Measurements from ENCODE around the gene NAGA.

NAGA gene

DNA sequence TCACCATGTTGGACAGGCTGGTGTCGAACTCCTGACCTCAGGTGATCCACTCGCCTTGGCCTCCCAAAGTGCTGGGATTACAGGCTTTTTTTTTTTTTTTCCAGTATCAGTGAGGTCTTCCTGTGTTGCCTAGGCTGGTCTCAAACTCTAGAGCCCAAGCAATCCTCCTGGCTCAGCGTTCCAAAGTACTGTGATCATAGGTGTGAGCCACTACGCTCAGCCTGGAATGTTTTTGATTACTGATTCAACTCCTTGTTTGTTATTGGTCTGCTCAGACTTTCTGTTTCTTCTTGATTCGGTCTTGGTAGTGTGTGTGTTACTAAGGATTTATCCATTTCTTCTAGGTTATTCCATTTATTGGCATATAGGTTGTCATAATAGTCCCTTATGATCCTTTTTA, 31.3 kb downstream of the NAGA start:
- DNase-seq (ENCODE audit: low read depth, low spot score) = no peak

DNA sequence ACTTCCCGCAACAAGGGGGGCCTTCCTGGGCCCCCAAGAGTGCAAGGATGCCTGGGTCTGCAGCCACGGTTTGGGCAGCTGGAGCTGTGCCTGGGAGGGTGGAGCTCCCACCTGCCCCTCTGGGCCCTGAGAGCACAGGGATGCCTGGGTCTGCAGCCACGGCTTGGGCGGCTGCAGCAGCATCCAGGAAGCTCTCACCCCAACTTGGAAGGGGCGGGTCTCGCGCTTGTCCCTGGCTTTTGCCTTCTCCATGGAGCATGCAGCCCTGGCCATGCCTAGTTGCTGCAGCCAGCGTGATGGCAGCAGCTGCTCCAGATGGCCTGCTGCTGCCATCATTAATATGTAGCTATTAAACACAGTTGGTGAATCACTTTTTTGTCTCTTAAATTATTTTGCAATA, 35.4 kb downstream of the NAGA start:
- no peak for DNase-seq (ENCODE audit: low read depth, low spot score)

DNA sequence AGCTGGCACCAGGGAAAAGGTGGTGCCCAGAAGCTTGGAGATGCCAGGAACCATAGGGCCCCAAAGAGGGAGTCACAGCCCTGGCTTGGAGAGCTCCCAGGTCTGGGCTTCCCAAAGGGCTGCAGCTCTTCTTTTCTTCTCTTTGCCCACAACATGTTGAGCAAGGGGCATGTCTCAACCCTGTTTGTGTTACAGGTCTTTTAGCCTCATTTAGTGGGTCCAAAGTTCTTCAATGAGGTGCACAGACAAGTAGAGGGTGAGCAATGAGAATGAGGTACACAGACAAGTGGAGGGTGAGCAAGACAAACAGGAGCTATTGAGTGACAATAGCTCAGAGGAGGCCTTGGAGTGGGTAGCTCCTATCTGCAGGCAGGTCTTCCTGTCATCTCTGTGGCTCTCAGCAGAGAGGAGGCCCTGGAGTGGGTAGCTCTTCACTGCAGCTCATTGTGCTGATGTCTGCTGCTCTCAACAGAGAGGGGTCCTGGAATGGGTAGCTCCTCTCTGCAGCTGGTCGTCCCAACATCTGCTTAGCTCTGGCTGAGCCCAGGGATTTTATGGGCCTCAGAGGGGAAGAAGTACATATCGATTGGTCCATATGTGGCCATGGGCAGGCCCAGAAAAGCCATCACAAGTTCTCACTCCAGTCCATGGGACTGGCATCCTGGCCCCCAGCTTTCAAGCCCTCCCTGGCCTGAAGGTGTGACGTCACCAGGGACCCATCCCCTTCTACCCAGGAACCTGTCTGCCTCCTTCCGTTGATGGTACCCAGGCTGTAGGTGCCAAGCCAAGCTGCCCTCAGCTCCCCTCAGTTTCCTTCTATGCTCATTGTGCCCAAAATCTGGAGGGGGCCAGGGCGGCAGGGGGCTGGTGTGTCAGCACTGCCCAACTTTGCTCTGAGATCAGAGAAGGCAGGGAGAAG, 37.1 kb downstream of the NAGA start:
- DNase-seq (ENCODE audit: low read depth, low spot score) = no peak

DNA sequence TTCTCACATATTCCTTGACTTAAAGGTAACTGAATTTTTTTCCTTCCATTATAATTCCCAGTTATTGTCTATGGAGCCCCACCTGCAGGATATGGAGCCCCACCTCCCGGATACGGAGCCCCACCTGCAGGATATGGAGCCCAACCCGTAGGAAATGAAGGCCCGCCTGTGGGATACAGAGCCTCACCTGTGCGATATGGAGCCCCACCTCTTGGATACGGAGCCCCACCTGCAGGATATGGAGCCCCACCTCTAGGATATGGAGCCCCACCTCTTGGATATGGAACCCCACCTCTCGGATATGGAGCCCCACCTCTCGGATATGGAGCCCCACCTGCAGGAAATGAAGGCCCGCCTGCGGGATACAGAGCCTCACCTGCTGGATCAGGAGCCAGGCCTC, 43.9 kb downstream of the NAGA start:
- no peak for DNase-seq (ENCODE audit: low read depth, low spot score)

DNA sequence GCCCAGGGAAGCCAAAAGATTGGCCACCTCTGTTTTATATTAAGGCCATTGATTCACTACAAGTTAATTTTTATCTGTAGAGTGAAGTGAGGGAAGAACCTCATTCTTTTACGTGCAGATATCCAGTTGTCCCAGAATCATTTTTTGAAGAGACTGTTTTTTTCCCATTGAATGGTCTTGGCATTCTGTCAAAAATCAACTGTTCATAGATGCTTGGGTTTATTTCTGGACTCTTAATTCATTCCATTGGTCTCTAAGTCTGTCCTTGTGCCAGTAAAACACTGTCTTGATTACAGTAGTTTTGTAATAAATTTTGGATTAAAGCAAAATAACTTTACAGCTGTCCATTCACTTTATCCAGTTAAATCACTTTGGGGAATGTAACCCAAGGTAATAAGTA, 45.2 kb downstream of the NAGA start:
- no peak for DNase-seq (ENCODE audit: low read depth, low spot score)

DNA sequence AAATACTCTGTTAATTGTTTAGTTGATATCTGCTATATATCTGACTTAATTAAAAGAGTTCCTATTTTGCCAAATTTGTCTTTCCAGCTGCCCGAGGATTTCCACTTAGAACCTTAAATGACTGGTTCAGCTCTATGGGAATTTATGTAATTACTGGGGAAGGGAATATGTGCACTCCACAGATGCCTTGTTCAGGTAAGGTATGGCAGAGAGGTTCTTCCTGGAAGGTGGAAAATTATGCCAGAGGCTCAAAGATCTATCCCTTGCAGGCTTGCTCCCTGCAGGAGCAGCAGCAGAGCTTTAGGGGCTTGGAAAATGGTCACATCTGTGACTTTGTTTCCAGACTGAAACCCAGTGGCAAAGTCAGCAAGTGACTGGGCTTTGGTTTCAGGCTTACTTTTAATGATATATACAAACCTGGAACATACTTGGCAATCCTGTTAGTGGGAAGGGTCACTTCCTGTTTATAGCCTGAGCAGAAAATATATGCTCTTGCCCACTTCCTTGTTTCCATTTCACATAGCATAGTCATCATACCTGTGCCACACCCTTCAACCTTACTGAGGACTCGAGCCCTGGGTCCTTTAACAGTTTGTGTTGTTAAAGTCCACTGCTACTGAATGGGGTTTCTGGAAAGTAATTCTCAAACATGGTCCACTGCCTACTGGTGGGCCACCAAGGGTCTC, 48.3 kb downstream of the NAGA start:
- DNase-seq (ENCODE audit: low read depth, low spot score) = no peak

DNA sequence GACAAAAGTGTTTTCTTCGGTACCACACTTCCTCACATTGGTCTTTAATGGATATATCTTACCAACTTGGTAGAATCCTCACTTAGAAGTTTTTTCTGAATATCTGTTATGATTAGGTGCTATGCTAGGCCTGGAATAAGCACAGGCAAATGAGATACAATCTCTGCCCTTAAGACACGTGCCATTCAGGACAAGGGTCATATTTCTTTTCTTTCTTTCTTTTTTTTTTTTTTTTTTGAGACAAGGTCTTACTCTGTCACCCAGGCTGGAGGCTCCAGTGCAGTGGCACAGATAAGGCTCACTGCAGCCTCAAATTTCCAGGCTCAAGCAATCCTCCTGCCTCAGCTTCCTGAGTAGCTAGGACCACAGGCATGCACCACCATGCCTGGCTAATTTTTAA, 49.0 kb downstream of the NAGA start:
- DNase-seq (ENCODE audit: low read depth, low spot score) = no peak

DNA sequence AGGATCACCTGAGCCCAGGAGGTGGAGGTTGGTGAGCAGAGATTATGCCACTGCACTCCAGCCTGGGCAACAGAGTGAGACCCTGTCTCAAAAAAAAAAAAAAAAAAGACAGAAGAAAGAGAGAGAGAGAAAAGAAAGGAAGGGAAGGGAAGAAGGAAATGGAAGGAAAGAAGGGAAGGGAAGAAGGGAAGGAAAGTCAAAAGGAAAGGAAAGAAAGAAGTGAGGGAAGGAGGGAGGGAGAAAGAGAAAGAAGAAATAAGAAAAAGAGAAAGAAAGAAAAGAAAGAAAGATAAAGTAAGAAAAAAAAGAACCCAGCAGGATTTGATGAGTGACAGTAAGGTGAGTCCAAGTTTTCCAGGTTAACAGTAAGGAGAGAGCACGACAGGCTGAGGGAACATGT, 52.4 kb downstream of the NAGA start:
- no peak for DNase-seq (ENCODE audit: low read depth, low spot score)

DNA sequence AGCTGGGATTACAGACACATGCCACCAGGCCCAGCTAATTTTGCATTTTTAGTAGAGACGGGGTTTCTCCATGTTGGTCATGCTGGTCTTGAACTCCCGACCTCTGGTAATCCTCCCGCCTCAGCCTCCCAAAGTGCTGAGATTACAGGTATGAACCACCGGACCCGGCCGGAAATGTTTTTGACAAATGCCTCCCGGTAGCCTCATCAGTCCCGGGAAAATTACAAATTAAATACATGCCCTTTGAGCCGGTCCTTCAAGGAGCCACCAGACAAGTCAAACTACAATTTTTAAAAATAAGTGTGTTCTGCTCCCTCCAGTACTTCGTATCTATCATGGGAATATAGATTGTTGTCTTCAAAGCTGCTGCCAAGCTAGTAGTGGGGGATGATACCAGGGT, 54.5 kb downstream of the NAGA start:
- DNase-seq (ENCODE audit: low read depth, low spot score) = no peak

DNA sequence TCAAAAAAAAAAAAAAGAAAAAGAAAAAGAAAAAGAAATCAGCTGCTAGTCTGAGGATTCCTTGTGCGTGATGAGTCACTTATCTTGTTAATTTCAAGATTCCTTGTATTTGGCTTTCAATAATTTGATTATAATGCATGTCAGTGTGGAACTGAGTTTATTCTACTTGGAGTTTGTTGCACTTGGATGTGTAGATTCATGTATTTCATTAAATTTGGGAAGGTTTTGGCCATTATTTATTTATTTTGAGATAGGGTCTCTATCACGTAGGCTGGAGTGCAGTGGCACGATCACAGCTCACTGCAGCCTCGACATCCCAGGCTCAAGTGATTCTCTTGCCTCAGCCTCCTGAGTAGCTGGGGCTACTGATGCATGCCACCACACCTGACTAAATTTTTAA, 57.2 kb downstream of the NAGA start:
- no peak for DNase-seq (ENCODE audit: low read depth, low spot score)

DNA sequence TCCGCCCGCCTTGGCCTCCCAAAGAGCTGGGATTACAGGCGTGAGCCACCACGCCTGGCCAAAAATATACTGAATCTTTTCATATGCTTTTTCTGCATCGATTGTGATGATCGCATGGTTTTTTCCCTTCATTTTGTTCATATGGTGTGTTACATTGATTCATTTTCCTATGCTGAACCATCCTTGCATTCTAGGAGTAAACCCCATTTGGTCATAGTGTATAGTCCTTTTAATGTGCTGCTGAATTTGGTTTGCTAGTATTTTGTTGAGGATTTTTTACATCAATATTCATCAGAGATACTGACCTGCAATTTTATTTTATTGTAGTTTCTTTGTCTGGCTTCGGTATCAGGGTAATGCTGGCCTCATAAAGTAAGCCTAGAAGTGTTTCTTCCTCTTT, 59.8 kb downstream of the NAGA start:
- no peak for DNase-seq (ENCODE audit: low read depth, low spot score)

Measured in activated naive CD8-positive, alpha-beta T cell treated with anti-CD3 and anti-CD28 coated beads, Interleukin-2, amount 50 U/mL, for 16 hours (primary cell).